GM18861 (cell line): ENCODE results near the gene DEFB119.
"Not testable (repeated sequence)": the region's sequence is repeated elsewhere in the genome, so short reads cannot be mapped to it uniquely, and the experiment has no call there.

Source experiments
- ATAC-seq: cut with Tn5 transposase; IDR thresholded peaks from one replicate; pipeline ENCODE4 v1.9.1; 2021; ENCODE audit not compliant: unreplicated experiment

Gene DEFB119, protein sequence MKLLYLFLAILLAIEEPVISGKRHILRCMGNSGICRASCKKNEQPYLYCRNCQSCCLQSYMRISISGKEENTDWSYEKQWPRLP

DNA sequence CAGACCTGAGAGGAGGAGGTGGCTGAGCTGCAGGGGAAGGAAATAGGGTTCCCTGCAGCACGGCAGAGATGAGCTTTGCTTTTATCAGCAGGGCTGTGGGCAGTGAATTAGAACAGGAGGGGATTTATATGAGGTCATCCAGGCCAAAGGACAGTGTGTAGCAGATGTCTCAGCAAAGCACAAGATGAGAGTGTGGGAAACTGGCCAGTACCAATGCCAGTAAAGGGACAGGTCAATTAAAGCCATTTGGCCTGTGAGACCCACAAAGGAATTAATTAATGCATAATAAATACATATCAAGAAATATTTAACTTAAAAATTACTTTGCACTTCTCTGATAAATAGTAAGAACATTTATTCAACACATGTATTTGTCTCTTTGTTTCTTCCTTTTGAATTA is at the start of gene DEFB119:
Gene DEFB119 (minus strand): TSS at position 101 of the 400 bp plus-strand sequence. CDS start 107 bp downstream, outside the sequence.
- ATAC-seq = no peak

DNA sequence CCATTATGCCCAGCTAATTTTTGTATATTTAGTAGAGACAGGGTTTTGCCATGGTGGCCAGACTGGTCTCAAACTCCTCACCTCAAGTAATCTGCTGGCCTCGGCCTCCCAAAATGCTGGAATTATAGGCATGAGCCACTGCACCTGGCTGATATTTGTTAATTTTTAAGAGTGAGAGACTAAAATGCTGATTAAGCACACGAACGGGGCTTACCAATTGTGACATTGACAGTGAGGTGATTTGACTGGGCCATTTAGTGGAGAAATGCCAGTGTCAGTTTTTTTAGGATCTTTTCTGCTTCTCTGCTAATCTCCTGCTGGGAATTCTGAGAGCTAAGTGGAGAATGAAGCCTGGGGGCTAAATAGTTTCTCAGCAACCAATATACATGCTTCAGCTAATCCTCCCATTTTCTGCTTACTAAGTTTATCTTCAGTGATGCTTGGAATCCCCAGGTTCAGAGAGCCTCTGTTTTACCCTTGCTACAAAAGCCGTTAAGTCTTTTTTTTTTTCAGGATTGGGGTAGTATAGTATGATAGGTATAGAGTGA is 40.3 kb upstream of the DEFB119 start:
- no peak for ATAC-seq

DNA sequence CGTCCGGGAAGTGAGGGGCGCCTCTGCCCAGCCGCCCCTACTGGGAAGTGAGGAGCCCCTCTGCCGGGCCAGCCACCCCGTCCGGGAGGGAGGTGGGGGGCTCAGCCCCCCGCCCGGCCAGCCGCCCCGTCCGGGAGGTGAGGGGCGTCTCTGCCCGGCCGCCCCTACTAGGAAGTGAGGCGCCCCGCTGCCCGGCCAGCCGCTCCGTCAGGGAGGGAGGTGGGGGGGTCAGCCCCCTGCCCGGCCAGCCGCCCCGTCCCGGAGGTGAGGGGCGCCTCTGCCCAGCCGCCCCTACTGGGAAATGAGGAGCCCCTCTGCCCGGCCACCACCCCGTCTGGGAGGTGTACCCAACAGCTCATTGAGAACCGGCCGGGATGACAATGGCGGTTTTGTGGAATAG is 37.2 kb upstream of the DEFB119 start:
- not testable (repeated sequence) for ATAC-seq

DNA sequence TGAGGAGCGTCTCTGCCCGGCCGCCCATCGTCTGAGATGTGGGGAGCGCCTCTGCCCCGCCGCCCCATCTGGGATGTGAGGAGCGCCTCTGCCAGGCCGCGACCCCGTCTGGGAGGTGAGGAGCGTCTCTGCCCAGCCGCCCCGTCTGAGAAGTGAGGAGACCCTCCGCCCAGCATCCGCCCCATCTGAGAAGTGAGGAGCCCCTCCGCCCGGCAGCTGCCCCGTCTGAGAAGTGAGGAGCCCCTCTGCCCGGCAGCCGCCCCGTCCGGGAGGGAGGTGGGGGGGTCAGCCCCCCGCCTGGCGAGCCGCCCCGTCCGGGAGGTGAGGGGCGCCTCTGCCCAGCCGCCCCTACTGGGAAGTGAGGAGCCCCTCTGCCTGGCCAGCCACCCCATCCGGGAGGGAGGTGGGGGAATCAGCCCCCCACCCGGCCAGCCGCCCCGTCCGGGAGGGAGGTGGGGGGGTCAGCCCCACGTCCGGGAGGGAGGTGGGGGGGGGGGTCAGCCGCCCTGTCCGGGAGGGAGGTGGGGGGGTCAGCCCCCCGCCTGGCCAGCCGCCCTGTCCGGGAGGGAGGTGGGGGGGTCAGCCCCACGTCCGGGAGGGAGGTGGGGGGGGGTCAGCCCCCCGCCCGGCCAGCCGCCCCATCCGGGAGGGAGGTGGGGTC is 36.6 kb upstream of the DEFB119 start:
- ATAC-seq = not testable (repeated sequence)

DNA sequence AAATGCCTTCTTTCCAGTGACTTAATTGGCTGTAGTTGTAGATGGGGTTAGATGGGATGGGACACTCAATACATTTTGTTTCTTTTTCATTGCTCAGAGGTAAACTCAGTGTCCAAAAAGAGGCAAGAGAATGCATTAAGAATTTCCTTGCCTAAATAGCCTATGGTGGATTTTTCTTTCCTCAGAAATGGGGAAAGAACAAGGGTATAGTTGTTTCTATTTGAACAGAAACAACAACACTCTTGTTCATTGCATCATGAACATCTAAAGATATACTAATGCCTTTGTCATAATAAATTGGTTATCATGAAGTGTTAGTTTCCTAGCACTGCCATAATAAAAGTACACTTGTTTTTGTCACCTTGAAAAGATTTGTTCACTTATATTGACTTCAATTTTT is 35.4 kb upstream of the DEFB119 start:
- ATAC-seq = no peak

DNA sequence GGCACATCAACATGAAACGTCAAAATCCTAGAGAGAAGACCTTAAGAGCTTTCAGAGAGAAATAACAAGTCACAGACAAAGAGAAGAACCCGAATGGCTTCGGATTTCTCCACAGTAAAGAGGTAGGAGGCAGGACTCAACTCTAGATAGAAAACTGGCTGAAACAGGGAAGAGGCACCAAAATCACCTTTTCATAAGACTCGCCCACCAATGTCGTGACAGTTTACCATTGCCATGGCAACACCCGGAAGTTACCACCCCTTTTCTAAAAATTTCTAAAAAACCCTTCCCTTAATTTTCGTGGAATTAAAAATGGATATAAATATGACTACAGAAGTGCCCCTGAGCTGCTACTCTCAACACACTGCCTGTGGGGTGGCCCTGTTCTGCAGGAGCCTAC is 27.9 kb upstream of the DEFB119 start:
- ATAC-seq = no peak

DNA sequence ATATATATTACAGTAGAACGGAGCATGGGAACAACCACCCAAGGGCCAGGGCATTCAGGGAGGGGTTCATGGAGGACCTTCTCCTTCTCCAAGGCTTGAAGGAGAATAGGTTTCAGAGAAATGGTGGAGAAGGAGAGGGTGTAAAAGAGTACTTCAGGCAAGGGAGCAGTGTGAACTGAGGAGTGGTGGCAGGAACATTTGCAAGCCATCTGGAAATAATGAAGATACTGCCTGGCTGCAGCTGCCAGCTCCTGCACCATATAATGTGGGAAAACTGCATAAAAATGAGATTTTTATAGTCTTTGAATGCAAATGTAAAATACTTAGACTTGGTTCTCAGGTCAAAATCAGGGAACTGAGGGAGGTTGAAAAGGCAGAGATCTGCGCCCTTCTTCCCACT is 25.3 kb upstream of the DEFB119 start:
- no peak for ATAC-seq

DNA sequence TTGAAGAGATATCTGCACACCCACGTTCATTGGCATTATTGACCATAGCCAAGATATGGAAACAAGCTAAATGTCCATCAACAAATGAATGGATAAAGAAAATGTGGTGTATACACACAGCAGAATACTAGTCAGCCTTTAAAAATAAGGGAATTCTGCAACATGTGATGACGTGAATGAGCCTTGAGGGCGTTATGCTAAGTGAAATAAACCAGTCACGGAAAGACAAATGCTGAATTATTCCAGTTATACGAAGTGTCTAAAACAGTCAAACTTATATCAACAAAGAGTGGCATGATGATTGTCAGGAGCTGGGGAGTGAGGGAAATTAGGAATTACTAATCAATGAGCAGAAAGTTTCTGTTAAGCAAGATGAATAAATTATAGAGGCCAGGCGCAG is 24.0 kb upstream of the DEFB119 start:
- ATAC-seq = no peak

DNA sequence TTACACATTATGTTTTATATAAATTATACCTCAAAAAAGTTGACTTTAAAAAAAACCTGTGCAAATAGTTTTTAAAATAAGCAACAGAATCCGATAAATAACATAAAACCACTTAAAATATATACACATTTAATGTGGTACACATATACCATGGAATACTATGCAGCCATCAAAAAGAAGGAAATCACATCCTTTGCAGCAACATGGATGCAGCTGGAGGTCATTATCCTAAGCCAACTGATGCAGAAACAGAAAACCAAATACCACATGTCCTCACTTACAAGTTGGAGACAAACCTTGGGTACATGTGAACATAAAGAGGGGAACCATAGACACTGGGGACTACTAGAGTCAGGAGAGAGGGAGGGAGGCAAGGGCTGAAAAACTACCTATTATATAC is 19.6 kb upstream of the DEFB119 start:
- no peak for ATAC-seq

DNA sequence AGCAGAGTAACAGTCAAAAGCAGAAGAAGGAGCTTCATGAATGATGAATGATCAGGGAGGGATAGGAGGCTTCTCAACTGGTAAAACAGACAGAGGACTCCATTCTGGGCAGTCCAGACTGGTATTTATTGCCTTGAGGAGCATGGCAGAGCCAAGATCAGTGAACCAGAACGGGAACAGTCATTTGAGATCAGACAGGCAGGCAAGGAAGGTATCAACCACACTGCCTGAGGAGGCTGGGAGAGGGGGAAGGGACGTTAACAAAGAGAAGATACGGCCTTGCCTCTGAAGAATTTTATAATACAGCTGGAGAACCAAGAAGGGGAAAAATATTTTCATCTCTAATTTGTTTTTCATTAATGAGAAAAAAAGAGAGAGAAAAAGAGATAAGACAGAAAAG is 15.7 kb upstream of the DEFB119 start, which contains the start of gene DEFB121:
Gene DEFB121 (minus strand): TSS at position 101 of the 400 bp plus-strand sequence. CDS start 63 bp downstream, at position 38.
- no peak for ATAC-seq

DNA sequence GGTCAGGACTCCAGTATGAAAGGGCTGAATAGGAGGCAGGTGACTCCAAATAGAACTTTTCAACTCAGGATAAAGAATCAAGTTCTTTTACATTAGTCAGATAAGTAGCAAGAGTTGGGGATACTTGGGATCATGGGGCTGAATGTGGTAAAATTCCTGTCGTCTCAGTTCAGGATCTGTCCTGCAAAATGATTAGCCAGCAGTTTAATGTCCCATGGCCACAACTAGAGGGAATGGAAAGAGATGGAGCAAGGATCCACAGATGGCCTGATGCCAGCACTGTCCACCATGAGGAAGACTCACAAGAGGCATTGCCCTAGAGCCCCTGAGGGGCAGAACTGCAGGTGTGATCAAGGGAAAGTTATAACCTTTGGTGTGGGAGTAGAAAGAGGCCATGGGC is 13.5 kb upstream of the DEFB119 start:
- no peak for ATAC-seq

DNA sequence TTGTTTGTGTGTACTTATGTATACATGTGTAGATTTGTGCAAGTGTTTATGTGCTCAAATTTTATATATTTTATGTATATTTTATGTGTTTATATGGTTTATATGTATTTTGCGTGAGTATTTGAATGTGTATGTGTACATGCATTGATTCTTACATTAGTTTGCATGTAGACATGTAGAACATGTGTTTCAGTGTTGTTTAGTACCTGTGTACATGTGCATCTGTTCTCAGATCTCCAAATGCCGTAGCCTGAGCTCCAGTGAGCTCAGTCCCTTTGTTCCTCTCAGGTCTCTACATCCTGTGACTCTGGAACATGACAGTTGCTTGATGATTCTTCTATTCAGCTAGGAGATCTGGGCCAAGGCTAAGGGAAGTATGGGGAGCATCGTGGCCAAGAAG is 4.5 kb upstream of the DEFB119 start:
- ATAC-seq = no peak

DNA sequence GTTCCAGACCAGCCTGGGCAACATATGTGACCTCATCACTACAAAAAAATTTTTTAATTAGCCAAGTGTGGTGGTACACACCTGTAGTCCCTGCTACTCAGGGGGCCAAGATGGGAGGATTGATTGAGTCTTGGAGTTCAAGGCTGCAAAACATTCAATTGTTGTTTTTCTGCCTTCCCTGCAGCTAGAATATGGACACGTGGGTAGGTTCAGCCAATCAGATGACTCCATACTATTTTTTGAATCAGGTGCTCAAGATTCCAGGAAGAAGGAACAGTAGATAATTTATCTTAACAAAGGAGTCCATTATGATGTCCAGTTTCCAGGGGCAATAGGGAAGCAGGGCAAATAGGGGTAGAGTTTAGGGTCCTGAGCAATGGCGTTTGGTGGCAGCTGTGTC is 2.4 kb upstream of the DEFB119 start:
- ATAC-seq = no peak

DNA sequence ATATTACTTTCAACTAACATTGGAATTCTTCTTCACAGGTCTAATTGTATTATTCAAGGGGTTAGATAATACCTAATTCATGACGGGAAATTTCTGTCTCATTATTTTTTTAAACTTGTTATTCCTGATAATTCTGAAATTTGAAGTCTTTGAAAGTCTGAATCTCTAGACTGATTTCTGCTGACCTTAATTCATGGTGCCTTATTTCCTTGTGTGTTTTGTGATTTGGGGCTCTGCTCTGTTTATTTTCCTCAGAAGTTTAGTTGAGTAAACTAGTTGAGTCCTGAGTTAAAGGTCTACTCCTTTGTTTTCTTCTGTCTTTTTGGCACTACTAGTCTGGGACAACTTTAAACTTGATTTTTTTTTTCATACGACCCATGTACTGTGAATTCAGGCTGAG is 16.0 kb downstream of the DEFB119 start:
- ATAC-seq = no peak

DNA sequence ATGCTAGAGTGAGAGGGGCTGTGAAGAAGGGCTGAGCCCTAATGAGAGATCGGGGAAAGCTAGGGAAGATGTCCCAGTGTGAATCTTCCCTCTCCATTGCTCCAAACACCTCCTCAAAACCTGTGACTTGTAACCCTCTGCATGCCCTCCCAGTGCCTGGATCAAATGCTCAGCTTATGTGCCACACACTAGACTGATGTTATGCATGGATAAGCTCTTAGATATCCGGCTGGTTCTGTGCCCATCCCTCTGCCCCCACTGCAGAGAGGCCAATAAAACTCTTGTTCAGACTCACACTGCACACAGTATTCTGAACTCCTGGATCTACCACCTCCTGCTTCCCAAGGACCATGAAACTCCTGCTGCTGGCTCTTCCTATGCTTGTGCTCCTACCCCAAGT is 22.1 kb downstream of the DEFB119 start, which contains the start of gene DEFB118:
Gene DEFB118 (plus strand): TSS at position 301 of the 400 bp plus-strand sequence. CDS start 50 bp downstream, at position 351.
- no peak for ATAC-seq

DNA sequence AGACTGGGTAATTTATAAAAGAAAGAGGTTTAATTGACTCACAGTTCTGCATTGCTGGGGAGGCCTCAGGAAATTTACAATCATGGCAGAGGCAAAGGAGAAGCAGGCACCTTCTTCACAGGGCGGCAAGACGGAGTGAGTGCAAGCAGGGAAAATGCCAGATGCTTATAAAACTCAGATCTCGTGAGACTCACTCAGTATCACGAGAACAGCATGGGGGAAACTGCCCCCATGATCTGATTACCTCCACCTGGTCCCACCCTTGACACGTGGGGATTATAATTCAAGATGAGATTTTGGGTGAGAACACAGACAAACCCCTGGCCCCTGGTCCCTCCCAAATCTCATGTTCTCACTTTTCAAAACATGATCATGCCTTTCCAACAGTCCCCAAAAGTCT is 26.1 kb downstream of the DEFB119 start:
- ATAC-seq = not testable (repeated sequence)

DNA sequence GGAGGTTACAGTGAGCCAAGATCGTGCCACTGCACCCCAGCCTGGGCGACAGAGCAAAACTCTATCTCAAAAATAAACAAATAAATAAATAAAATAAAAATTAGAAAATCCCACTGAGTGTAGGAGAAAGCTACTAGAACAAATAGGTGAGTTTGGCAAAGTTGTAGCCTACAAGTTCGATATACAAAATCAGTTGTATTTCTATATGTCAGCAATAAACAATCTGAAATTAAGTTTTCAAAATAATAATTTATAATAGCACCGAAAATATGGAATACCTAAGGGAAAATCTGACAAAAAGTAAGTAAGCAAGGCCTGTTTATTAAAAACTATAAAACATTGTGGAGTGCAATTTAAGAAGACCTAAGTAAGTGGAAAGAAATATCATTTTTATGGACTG is 27.1 kb downstream of the DEFB119 start:
- ATAC-seq = no peak

DNA sequence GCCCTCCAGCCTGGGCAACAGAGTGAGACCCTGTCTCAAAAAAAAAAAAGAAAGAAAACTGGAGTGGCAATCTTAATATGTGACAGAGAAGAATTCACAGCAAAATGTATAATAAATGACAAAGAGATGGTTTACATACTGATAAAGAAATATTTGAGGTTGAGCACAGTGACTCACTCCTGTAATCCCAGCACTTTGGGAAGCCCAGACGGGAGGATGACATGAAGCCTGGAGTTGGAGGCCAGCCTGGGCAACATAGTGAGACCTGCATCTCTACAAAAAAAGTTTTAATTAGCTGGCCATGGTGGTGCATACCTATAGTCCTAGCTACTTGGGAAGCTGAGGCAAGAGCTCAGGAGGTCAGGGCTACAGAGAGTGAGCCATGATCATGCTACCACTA is 34.4 kb downstream of the DEFB119 start:
- ATAC-seq = no peak

DNA sequence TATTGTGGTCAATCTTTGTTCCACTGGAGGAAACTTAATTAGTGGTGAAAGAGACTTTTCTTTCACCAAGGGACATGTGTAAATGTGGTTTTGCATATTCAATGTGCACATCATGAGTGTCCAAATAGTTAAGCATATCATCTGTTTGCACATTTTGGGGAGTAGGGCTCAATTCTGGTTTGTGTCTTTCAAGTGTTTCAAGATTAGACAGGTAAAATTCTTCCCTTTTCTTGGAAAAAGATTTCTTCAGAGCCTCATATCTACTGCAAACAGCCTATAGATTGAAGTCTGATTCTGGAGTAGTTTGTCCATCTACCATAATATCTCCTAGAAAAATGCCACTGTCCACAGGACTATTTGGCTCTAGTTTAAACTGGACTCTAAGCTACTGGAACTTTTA is 48.9 kb downstream of the DEFB119 start:
- ATAC-seq = no peak

DNA sequence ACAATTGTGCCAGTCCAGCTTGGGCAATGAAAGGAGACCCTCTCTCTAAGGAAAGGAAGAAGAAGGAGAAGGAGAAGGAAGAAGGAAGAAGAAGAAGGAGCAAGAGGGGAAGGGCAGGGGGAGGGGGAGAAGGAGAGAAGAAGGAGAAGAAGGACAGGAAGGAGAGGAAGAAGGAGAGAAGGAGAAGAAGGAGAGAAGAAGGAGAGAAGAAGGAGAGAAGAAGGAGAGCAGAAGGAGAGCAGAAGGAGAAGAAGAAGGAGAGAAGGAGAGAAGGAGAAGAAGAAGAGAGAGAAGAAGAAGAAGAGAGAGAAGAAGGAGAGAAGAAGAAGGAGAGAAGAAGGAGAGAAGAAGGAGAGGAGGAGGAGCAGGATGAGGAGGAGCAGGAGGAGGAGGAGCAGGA is 59.5 kb downstream of the DEFB119 start:
- no peak for ATAC-seq
